ENCODE data around the gene RAI1.

The RAI1 gene

GRCh38 chr17:17679243-17679642 lies 2.0 kb upstream of the RAI1 start:
- H3K27ac ChIP-seq = no peak overlapping the region
- TF ChIP-seq, protein P1, sequence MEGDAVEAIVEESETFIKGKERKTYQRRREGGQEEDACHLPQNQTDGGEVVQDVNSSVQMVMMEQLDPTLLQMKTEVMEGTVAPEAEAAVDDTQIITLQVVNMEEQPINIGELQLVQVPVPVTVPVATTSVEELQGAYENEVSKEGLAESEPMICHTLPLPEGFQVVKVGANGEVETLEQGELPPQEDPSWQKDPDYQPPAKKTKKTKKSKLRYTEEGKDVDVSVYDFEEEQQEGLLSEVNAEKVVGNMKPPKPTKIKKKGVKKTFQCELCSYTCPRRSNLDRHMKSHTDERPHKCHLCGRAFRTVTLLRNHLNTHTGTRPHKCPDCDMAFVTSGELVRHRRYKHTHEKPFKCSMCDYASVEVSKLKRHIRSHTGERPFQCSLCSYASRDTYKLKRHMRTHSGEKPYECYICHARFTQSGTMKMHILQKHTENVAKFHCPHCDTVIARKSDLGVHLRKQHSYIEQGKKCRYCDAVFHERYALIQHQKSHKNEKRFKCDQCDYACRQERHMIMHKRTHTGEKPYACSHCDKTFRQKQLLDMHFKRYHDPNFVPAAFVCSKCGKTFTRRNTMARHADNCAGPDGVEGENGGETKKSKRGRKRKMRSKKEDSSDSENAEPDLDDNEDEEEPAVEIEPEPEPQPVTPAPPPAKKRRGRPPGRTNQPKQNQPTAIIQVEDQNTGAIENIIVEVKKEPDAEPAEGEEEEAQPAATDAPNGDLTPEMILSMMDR (conservative IDR thresholded peaks at IDR 0.05) = no peak
- TF ChIP-seq ZFX (IDR thresholded peaks at IDR 0.05) = no peak

- no peak overlapping the region for H3K27ac ChIP-seq
- TF ChIP-seq, protein P1 (conservative IDR thresholded peaks at IDR 0.05) = no peak
- no peak for TF ChIP-seq ZFX (IDR thresholded peaks at IDR 0.05)
Measured at GRCh38 chr17:17679748-17680147, 1.5 kb upstream of the RAI1 start.

- H3K27ac ChIP-seq = peak overlapping the region; percentile 99
- TF ChIP-seq, protein P1 (conservative IDR thresholded peaks at IDR 0.05) = no peak
- no peak for TF ChIP-seq ZFX (IDR thresholded peaks at IDR 0.05)
Measured at GRCh38 chr17:17680477-17681186, 626 bp upstream of the RAI1 start.

DNA sequence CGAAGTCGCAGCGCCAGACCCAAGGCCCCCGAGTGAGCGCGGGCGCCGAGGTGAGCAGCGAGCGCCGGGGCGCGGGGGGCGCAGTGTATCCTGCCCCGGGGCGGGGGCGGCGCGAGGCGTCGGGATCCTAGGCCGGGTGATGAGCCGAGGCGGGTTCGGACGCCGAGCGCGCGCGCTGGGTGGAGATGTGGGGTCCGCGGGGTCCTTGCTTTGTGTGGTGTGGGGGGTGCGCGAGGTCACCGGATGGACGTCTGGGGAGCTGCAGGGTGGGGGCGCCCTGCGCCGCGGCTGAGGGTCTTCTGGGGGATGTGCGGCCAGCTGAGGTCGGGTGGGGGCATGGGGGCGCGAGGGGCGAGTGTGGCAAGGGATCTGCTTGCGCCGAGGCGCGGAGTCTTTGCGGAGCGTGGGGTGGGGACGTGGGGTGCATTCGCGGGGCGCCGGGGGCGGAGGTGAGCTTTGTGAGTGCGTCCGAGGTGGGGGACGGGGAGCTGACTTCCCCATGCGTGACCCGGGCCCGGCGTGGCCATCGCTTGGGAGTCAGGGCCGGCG lies 560 bp downstream of the RAI1 start:
- peak overlapping the region; percentile 99 for H3K27ac ChIP-seq
- TF ChIP-seq ZFX (IDR thresholded peaks at IDR 0.05) = peak; percentile 79
- TF ChIP-seq, protein P1 (conservative IDR thresholded peaks at IDR 0.05) = no peak

- TF ChIP-seq ZFX (IDR thresholded peaks at IDR 0.05) = peak; percentile 89
- TF ChIP-seq, protein P1 (conservative IDR thresholded peaks at IDR 0.05) = no peak
Measured at GRCh38 chr17:17682293-17682736, 1.1 kb downstream of the RAI1 start.

DNA sequence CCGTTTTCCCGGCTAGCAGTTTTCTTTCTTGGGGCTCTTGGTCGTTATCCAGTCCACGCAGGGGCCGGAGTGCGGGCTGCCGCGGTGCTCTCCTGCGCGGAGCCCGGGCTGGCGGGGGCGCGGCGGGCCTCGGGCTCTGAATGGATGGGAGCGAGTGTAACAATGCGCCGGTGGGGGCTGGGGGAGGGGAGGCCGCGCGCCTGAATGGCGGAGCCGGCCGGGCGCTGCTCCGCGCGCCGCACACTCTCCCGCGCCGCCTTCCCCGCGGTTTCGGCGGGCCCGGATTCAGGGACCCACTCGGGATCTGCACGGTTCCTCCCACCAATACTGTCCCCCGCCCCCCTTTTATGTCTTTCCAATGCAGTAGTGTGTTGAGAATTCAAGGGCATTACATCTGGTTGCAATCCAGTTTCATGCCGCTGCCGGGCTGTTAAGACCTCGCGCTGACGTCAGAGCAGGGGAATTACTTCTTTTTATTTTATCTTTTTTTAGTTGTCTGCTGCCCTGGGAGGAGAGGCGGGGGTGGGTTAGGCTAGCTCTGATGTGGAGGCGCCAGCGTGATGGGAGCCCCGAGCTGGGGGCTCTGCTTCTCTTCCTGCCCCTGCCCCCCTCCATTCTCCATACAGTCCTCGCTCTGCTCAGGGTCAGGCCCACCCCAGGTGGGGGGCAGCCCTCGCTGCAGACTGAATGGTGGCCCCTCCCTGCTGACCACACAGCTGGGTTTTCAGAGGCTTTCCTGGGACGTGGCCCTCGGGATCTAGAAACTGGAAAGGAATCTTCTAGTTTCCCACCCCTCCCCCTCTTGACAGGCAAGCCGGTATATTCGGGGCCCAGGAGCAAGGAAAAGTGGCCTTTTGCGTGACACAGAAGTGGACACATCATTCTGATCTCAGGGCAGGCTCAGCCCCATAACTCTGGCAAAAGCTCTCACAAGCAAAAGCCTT lies 1.8 kb downstream of the RAI1 start:
- TF ChIP-seq ZFX (IDR thresholded peaks at IDR 0.05) = peak; percentile 64; the same call in 1 of the 2 replicates
- TF ChIP-seq, protein P1 (conservative IDR thresholded peaks at IDR 0.05) = no peak
- peak overlapping the region; percentile 99 for H3K27ac ChIP-seq

More at GRCh38 chr17:17682293-17682736, 1.1 kb downstream of the RAI1 start:
- peak overlapping the region; percentile 99 for H3K27ac ChIP-seq

Data from C4-2B (cell line).